ENCODE results near the gene C11orf68. TPM values are rescaled to one million over a fixed set of nuclear protein-coding genes. Genes with fewer than 3 reads are reported as not detected.

Gene C11orf68
- total and polyA plus RNA-seq, 2 of the 8 experiments (the other 6 are each of a cell fraction or from before 2014, with no cell fraction given): 24.0 to 51.2 TPM

DNA sequence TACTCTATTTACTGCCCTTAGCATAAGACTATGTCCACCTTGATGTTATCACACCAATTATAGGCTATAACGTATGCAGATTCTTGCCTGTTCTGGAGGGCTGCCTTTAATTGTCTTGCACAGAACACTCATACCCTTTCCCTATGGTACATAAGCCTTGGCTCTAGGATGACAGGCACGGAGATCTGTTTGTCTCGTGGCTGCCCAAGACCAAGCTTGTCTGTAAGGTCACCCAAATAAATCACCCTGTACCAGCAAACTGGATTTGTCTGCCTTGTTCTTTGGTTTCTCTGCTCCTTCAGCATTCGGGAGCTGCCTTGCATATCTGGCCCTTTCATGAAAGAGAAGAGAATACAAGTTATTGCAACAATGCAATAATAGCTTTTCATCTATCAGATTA is 18.9 kb upstream of the C11orf68 start:
- CTCF ChIA-PET (ENCODE audit: partially characterized antibody): interaction anchor here (0.6 to 3.7 kb wide), 7 partner anchors 29 to 269 kb away, joined by 3 to 12 read pairs (median 3); partner anchors contain the start of gene FIBP

More for the DNA sequence above, 18.9 kb upstream of the C11orf68 start:
- Histone ChIP-seq H3K36me3 (ENCODE audit: control insufficient read depth in 2 of 4, insufficient read depth in 4 of 4, low read length in 3 of 4) (no peaks in the 10 kb centered on the region), H3K14ac (ENCODE audit: insufficient read length) (no peak overlapping the region), H3K18ac (ENCODE audit: extremely low read depth, low read length) (no peak overlapping the region), H3K56ac (replicated peaks; ENCODE audit: insufficient read length, low read depth, low read length) (no peak overlapping the region), H3K4me1 (replicated peaks in 1 of 4; ENCODE audit: control insufficient read depth in 3 of 4, insufficient read depth in 4 of 4, low read length in 3 of 4) (peaks cover 0 to 4% (median 0%) of the 10 kb centered on the region in 4 experiments; a peak in 2 of 7 replicates), H3K27me3 (replicated peaks in 1 of 4; ENCODE audit: control insufficient read depth in 3 of 4, extremely low read depth in 1 of 4, insufficient read depth in 3 of 4, low read length in 3 of 4) (no peaks in the 10 kb centered on the region), H2BK120ac (replicated peaks; ENCODE audit: low read depth, low read length) (no peak overlapping the region), H4K20me1 (replicated peaks in 1 of 2; ENCODE audit: control insufficient read depth in 1 of 2, insufficient read depth in 2 of 2, low read length in 2 of 2) (no peaks in the 10 kb centered on the region), H3K4me3 (ENCODE audit: extremely low read depth in 1 of 4, insufficient read depth in 2 of 4, low read depth in 3 of 4, low read length in 4 of 4) (no peak overlapping the region), H2AK5ac (ENCODE audit: low read depth, low read length) (no peak overlapping the region), H3K4me2 (ENCODE audit: insufficient read depth in 1 of 2, low read depth in 2 of 2, low read length in 2 of 2) (no peak overlapping the region), H2BK12ac (ENCODE audit: low read depth, low read length) (no peak overlapping the region), H4K5ac (ENCODE audit: insufficient read length, low read depth, low read length) (no peak overlapping the region), H3K27ac (ENCODE audit: low read depth, low read length) (no peak overlapping the region), H3K23me2 (ENCODE audit: low read depth, low read length) (no peaks in the 10 kb centered on the region), H2AFZ (ENCODE audit: low read length) (no peak overlapping the region), H2BK5ac (ENCODE audit: low read depth, low read length) (no peak overlapping the region; the same call in 1 of the 2 replicates), H3K4ac (replicated peaks; ENCODE audit: insufficient read length, low read depth, low read length) (no peak overlapping the region), H3K79me2 (ENCODE audit: control insufficient read depth in 1 of 2, insufficient read depth in 2 of 2, low read length in 2 of 2) (no peaks in the 10 kb centered on the region), H4K91ac (replicated peaks; ENCODE audit: insufficient read length, low read length) (no peak overlapping the region), H3K9me3 (ENCODE audit: insufficient read depth in 2 of 2, low read depth in 1 of 2, low read length in 1 of 2) (no peaks in the 10 kb centered on the region), H2BK20ac (ENCODE audit: low read length) (no peak overlapping the region), H3K79me1 (ENCODE audit: low read depth, low read length) (no peaks in the 10 kb centered on the region), H3K9ac (replicated peaks in 1 of 4; ENCODE audit: extremely low read depth in 1 of 4, low read depth in 3 of 4, low read length in 3 of 4) (no peak overlapping the region), H3K23ac (ENCODE audit: insufficient read length) (no peak overlapping the region), H2BK15ac (ENCODE audit: low read length) (no peak overlapping the region), H4K8ac (ENCODE audit: extremely low read depth, insufficient read depth, low read length) (no peak overlapping the region)
- FAIRE-seq: no peak
- POLR2A ChIA-PET (ENCODE audit: partially characterized antibody): interaction anchor here (0.7 to 2.7 kb wide), 7 partner anchors 8 to 51 kb away, joined by 3 to 10 read pairs (median 3); partner anchors contain the start of gene C11orf68
- TF ChIP-seq BACH1 (IDR thresholded peaks at IDR 0.05; ENCODE audit: low read length): no peak
- TF ChIP-seq TBP (IDR thresholded peaks at IDR 0.05; ENCODE audit: low read depth, low read length): no peak
- TF ChIP-seq YY1 (IDR thresholded peaks at IDR 0.05; ENCODE audit: low read depth, low read length): no peak
- no peak for TF ChIP-seq EZH2 (IDR thresholded peaks at IDR 0.05; ENCODE audit: low read depth, low read length, severe bottlenecking)
- no peak for TF ChIP-seq HDAC6 (IDR thresholded peaks at IDR 0.05; ENCODE audit: low read depth, low read length)
- no peak for TF ChIP-seq ZNF274 (IDR thresholded peaks at IDR 0.05; ENCODE audit: borderline replicate concordance, extremely low read depth, low read length)
- no peak for TF ChIP-seq CREB1 (IDR thresholded peaks at IDR 0.05)
- no peak for TF ChIP-seq JUN (IDR thresholded peaks at IDR 0.05; ENCODE audit: low read depth, low read length)
- TF ChIP-seq KDM5A (IDR thresholded peaks at IDR 0.05; ENCODE audit: low read length): no peak
- no peak for TF ChIP-seq SUZ12 (IDR thresholded peaks at IDR 0.05; ENCODE audit: low read length)
- TF ChIP-seq RFX5 (IDR thresholded peaks at IDR 0.05; ENCODE audit: borderline replicate concordance, low read depth, low read length): no peak
- no peak for TF ChIP-seq SAP30 (IDR thresholded peaks at IDR 0.05; ENCODE audit: insufficient read depth, insufficient replicate concordance, low read length)
- TF ChIP-seq TEAD4 (IDR thresholded peaks at IDR 0.05; ENCODE audit: low read depth, low read length): no peak
- no peak for TF ChIP-seq POLR2AphosphoS5 (IDR thresholded peaks at IDR 0.05; ENCODE audit: low read depth, low read length)
- no peak for TF ChIP-seq MAFK (IDR thresholded peaks at IDR 0.05; ENCODE audit: low read depth, low read length)
- 78% methylated on average over 4 of the region's 4 CpGs; no CpG with 5 or more reads in 1 of the 2 experiments for WGBS, 2 experiments (ENCODE audit: extremely low coverage in 1 of 2, insufficient coverage in 1 of 2, insufficient read length in 1 of 2, insufficient replicate concordance in 2 of 2, low coverage in 1 of 2, low lambda C conversion rate in 2 of 2, missing lambda C conversion rate in 1 of 2)
- DNase-seq (ENCODE audit: low read depth in 1 of 2, low spot score in 2 of 2): no peak
